Smooth muscle cell (in vitro differentiated cells): Measurements from ENCODE around the gene FBN2. TPM values are rescaled to one million over a fixed set of nuclear protein-coding genes. Genes with fewer than 3 reads are reported as not detected.
"Not testable (repeated sequence)": the region's sequence is repeated elsewhere in the genome, so short reads cannot be mapped to it uniquely, and the experiment has no call there.

Experiments used
- DNase-seq: peaks from one replicate; lab custom pipeline; 2025; ENCODE audit not compliant: unreplicated experiment; lab: John Stamatoyannopoulos, UW
- H2AFZ ChIP-seq: fragments of 200-600 bp; sonication (generic); 2 replicates; pipeline ENCODE4 v1.6.0; 2016; ENCODE audit warnings: antibody characterized with exemption, low read depth, mild to moderate bottlenecking
- H3F3A ChIP-seq: fragments of 200-600 bp; sonication (generic); 2 replicates; pipeline ENCODE4 v1.6.0; 2017; ENCODE audit warnings: antibody characterized with exemption, low read depth
- H3K27ac ChIP-seq: fragments of 200-600 bp; sonication (generic); 2 replicates; pipeline ENCODE4 v1.5.1; 2016; ENCODE audit warnings: low read depth, mild to moderate bottlenecking
- H3K27me3 ChIP-seq: fragments of 200-600 bp; sonication (generic); 2 replicates; pipeline ENCODE4 v1.6.1; 2016; ENCODE audit warnings: low read depth, mild to moderate bottlenecking
- H3K36me3 ChIP-seq: fragments of 200-600 bp; sonication (generic); 2 replicates; pipeline ENCODE4 v1.5.1; 2016; ENCODE audit warnings: low read depth
- H3K4me1 ChIP-seq: fragments of 200-600 bp; sonication (generic); 2 replicates; pipeline ENCODE4 v1.5.1; 2016; ENCODE audit warnings: low read depth
- H3K4me2 ChIP-seq: fragments of 200-600 bp; sonication (generic); 2 replicates; pipeline ENCODE4 v1.6.0; 2016; ENCODE audit warnings: mild to moderate bottlenecking
- H3K4me3 ChIP-seq: fragments of 200-600 bp; sonication (generic); 2 replicates; pipeline ENCODE4 v1.5.1; 2016; ENCODE audit warnings: mild to moderate bottlenecking
- H3K79me2 ChIP-seq: fragments of 200-600 bp; sonication (generic); 2 replicates; pipeline ENCODE4 v1.6.0; 2016; ENCODE audit warnings: low read depth, mild to moderate bottlenecking
- H3K9ac ChIP-seq: fragments of 200-600 bp; sonication (generic); 2 replicates; pipeline ENCODE4 v1.6.0; 2016; ENCODE audit warnings: low read depth
- H3K9me3 ChIP-seq: fragments of 200-600 bp; sonication (generic); replicated peaks from 2 replicates; pipeline ENCODE4 v1.5.1; 2016; ENCODE audit warnings: low read depth
- H4K20me1 ChIP-seq: fragments of 200-600 bp; sonication (generic); 2 replicates; pipeline ENCODE4 v1.6.0; 2016; ENCODE audit warnings: low read depth
- WGBS: methylation state at CpG from one replicate; pipeline ENCODE4 v1.1.7; 2016; ENCODE audit warnings: low lambda C conversion rate; 5-methylcytosine and 5-hydroxymethylcytosine counted together
- polyA plus RNA-seq: library from polyadenylated mRNA; unstranded; fragments of >200 nt; fragmentation: Nextera tagmentation; extraction: Ambion mirVana; gene quantifications from 2 replicates; pipeline ENCODE4 v1.2.1, GENCODE V29; 2016
- total RNA-seq: library from RNA; depleted of rRNA; stranded (reverse); fragments of >200 nt; gene quantifications from 2 replicates; pipeline ENCODE4 v1.2.3, GENCODE V29; 2014
- TF ChIP-seq, protein P1 (sequence below): fragments of 200-600 bp; sonication (generic); IDR thresholded peaks from 2 replicates; pipeline ENCODE4 v1.5.1; 2017; ENCODE audit warnings: borderline replicate concordance, mild to moderate bottlenecking, antibody characterized with exemption; ENCODE audit not compliant: insufficient read depth, poor library complexity, severe bottlenecking

The FBN2 gene
- total and polyA plus RNA-seq, 2 experiments from 2014 or later: 17.2 to 25.9 TPM

DNA sequence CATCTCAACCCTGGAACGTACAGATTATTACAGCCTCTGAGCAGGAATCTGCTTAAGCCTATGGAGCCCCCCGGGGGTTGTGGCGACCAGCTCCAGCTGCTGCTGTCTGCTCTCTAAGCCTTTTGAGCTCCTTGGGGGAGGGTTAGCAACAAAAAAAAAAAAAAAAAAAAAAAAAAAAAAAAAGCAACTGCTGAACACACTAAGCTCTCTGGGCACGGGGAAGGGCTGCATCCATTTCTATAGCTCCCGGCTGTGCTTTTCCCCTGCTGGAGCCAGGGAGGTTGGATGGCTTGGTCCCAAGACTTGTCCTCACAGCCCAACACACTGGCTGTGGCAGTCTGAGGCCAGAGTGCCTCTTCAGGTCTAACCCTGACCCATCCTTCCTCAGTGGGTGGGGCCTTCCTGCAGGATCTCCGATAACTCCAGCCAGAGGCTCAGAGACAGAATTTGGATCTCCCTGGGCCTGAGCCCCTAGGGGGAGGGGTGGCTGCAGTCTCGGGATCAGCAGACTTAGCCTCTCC, 82.1 kb downstream of the FBN2 start:
- 49% methylated on average over 7 of the region's 7 CpGs for WGBS
- Histone ChIP-seq H3K79me2 (no peaks in the 10 kb centered on the region), H4K20me1 (no peaks in the 10 kb centered on the region), H3K27me3 (no peaks in the 10 kb centered on the region), H3K4me2 (no peak overlapping the region), H3K4me3 (no peak overlapping the region), H3K27ac (no peak overlapping the region), H3K4me1 (no peaks in the 10 kb centered on the region), H2AFZ (no peak overlapping the region), H3F3A (no peaks in the 10 kb centered on the region), H3K9ac (no peak overlapping the region), H3K36me3 (no peaks in the 10 kb centered on the region), H3K9me3 (no peaks in the 10 kb centered on the region)
- TF ChIP-seq, protein P1, sequence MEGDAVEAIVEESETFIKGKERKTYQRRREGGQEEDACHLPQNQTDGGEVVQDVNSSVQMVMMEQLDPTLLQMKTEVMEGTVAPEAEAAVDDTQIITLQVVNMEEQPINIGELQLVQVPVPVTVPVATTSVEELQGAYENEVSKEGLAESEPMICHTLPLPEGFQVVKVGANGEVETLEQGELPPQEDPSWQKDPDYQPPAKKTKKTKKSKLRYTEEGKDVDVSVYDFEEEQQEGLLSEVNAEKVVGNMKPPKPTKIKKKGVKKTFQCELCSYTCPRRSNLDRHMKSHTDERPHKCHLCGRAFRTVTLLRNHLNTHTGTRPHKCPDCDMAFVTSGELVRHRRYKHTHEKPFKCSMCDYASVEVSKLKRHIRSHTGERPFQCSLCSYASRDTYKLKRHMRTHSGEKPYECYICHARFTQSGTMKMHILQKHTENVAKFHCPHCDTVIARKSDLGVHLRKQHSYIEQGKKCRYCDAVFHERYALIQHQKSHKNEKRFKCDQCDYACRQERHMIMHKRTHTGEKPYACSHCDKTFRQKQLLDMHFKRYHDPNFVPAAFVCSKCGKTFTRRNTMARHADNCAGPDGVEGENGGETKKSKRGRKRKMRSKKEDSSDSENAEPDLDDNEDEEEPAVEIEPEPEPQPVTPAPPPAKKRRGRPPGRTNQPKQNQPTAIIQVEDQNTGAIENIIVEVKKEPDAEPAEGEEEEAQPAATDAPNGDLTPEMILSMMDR: no peak
- DNase-seq: no peak

DNA sequence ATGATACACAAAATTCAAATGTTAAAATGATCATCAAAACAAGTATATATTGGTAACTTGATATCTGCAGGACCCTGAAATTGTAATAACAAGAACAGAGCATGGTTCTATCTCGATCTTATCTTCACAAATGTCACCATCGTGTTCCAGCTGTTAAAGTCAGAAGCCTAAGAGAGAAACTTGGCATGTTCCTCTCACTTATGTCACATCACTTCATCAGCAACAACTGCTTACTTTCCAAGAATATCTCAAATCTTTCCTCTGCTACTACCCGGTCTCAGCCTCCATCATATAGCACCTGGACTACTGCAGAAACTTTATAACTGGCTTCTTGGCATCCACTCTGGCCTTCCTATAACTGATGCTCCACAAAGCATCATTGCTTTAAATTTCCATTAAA, 84.9 kb downstream of the FBN2 start:
- no peak for DNase-seq
- TF ChIP-seq, protein P1: no peak

DNA sequence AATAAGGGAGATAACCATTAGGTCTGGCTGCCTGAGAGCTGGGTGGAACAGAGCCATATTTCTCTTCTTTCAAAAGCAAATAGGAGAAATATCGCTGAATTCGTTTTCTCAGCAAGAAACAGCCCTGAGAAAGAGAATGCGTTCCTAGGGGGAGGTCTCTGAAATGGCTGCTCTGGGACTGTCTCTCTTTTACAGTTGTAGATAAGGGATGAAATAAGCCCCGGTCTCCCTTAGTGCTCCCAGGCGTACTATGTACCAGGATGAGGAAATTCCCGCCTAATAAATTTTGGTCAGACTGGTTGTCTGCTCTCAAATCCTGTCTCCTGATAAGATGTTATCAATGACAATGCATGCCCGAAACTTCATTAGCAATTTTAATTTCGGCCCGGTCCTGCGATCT, 90.8 kb downstream of the FBN2 start:
- H3K4me1 ChIP-seq, H3K27me3 ChIP-seq, H3K4me3 ChIP-seq, H3K79me2 ChIP-seq, DNase-seq, H2AFZ ChIP-seq, H3K4me2 ChIP-seq, H3K27ac ChIP-seq, H3F3A ChIP-seq, H4K20me1 ChIP-seq, H3K9me3 ChIP-seq, H3K9ac ChIP-seq: not testable (repeated sequence)
- peaks cover 12% of the 10 kb centered on the region for H3K36me3 ChIP-seq
- 97% methylated on average over 10 of the region's 10 CpGs for WGBS

More for the DNA sequence above, 84.9 kb downstream of the FBN2 start:
- Histone ChIP-seq H3F3A (no peaks in the 10 kb centered on the region), H3K27ac (no peak overlapping the region), H2AFZ (no peak overlapping the region), H4K20me1 (no peaks in the 10 kb centered on the region), H3K4me2 (no peak overlapping the region), H3K36me3 (peaks cover 12% of the 10 kb centered on the region), H3K4me1 (no peaks in the 10 kb centered on the region), H3K9ac (no peak overlapping the region), H3K4me3 (no peak overlapping the region), H3K9me3 (no peaks in the 10 kb centered on the region), H3K27me3 (no peaks in the 10 kb centered on the region), H3K79me2 (no peaks in the 10 kb centered on the region)
- 89% methylated on average over 3 of the region's 3 CpGs for WGBS

DNA sequence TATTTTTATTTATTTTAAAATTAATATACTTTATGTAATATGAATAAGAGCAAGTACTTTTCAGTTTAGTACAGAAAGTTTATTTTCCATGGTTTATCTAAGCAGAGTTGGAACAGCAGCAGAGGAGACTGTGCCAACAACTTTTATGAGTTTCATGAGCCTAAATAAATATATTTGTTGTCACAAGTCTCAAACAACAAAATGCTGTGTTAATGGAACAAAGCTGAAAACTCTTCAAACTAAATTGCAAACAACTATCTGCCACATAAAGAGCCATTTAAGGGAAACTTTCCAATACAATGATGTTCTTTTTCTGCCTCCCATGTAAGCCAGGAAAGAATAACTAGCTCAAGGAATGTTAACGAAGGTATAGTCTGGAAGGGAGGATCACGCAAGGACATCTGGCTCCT, 96.1 kb downstream of the FBN2 start:
- Histone ChIP-seq H3K4me1 (peaks cover 7% of the 10 kb centered on the region), H3K9ac (no peak overlapping the region), H3K27me3 (no peaks in the 10 kb centered on the region), H3K4me2 (no peak overlapping the region), H3K36me3 (no peaks in the 10 kb centered on the region), H4K20me1 (no peaks in the 10 kb centered on the region), H3F3A (no peaks in the 10 kb centered on the region), H3K79me2 (no peaks in the 10 kb centered on the region), H3K9me3 (no peaks in the 10 kb centered on the region), H2AFZ (no peak overlapping the region), H3K4me3 (no peak overlapping the region), H3K27ac (no peak overlapping the region)
- 82% methylated on average over 2 of the region's 2 CpGs for WGBS
- TF ChIP-seq, protein P1: no peak
- DNase-seq: no peak
